Spleen (tissue), 7 donors: Measurements from ENCODE around the gene POLR3C.

Experiments
- CTCF ChIP-seq, 11 experiments: fragments of 200-600 bp in 7 of 11; fragments of 450-650 bp in 4 of 11; sonication (generic) in 4 of 11; IDR thresholded peaks in 8 of 11; conservative IDR thresholded peaks in 3 of 11; 1 replicate in 7 of 11; 2 replicates in 4 of 11; pipeline versions ENCODE4 v1.4.0 to v1.8.0; 2016 to 2021; ENCODE audit warnings: antibody characterized with exemption in 11 of 11, inconsistent platforms in 4 of 11, mild to moderate bottlenecking in 1 of 11
- POLR2A ChIP-seq, 3 donors: fragments of 450-650 bp; IDR thresholded peaks; one replicate each; pipeline ENCODE4 v1.5.1; 2017; ENCODE audit warnings: antibody characterized with exemption in 3 of 3, mild to moderate bottlenecking in 1 of 3
- POLR2AphosphoS5 ChIP-seq, 3 donors: sonication (generic); formaldehyde crosslinking; IDR thresholded peaks; one replicate each; pipeline ENCODE4 v1.5.1; 2017; ENCODE audit warnings: antibody characterized with exemption in 3 of 3
- donor health status: DM: no; HTN: no; CAD: no; lungs with moderate emphysema.
- donor health status: DM: no; HTN: no; CAD: no.
- donor health status: DM: no; HTN: no; CAD: no.

DNA sequence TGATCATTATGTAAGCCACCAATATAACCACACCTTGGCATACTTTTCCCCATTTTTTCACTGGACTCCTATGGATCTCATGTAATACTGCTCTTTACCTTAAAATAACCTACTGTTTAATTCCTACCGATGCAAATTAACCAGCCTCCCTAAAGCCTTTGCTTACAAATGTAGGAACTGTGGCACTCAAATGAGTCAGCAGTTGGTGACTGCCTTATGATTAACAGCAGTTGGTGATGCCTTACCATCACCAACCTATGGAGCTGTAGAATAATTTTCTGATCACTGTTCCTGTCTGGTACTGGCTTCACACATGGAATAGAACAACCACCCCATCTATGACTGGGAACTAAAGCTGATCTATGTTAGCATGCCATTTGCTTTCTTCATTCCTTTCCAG, 13.7 kb downstream of the POLR3C start:
- TF ChIP-seq CTCF (IDR thresholded peaks at IDR 0.05 in 8 of 11, conservative IDR thresholded peaks at IDR 0.05 in 3 of 11) (no peak), POLR2A (IDR thresholded peaks at IDR 0.05) (no peak), POLR2AphosphoS5 (IDR thresholded peaks at IDR 0.05) (no peak)
